Measurements from ENCODE around the gene OR51M1.

Gene OR51M1

GRCh38 chr11:5390210-5390609 lies 6.6 kb downstream of the OR51M1 start:
- no peak for DNase-seq (ENCODE audit: low read depth, low spot score)

GRCh38 chr11:5394091-5394490 lies 10.5 kb downstream of the OR51M1 start:
- no peak for DNase-seq (ENCODE audit: low read depth, low spot score)

- DNase-seq (ENCODE audit: low read depth, low spot score), result no peak
These were observed 15.3 kb downstream of the OR51M1 start for GRCh38 chr11:5398936-5399335.

DNA sequence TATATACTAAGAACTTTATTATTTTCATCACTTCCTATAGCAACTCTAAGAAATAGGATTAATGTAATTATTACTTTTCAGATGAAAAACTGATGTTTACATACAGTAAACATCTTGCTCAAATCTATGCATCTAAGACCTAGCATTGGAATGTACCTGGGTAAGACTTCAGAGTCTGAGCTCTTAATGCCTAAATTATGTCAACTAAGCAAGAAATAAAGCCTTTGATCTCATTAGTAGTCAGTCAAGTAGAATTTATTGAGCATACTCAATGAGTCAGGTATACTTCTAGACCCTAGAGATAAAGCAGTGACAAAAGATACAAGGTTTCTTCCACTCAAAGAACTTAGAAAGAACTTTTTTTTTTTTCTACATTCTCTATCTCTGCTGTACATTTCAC lies 21.6 kb downstream of the OR51M1 start:
- DNase-seq (ENCODE audit: low read depth, low spot score), result no peak

GRCh38 chr11:5420993-5421392 lies 37.4 kb downstream of the OR51M1 start:
- DNase-seq (ENCODE audit: low read depth, low spot score), result no peak

- DNase-seq (ENCODE audit: low read depth, low spot score), result no peak
These were observed 38.2 kb downstream of the OR51M1 start, which contains the start of gene OR51Q1 for GRCh38 chr11:5421811-5422210. Gene OR51Q1, plus strand, starts transcription at chr11:5422111. Its CDS starts 90 bp downstream, at chr11:5422201.

DNA sequence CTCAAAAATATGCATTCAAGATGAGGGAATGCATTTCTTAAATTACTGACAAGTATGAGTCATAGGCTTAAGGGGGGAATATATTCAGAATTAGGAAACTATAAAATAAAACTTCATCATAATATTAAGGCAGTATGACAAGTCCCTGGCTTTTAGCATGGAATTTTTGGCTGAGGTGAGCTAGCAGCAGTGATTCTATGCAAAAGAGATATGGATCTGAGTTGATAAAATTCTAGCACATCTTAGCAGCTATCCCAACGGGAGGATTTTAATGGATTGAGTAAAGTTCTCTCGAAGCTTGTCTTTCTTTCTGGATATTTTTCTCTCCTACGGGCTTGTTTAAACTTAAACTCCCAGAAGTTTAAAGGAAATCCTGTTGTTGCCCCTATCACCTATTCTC lies 39.5 kb downstream of the OR51M1 start:
- no peak for DNase-seq (ENCODE audit: low read depth, low spot score)

DNA sequence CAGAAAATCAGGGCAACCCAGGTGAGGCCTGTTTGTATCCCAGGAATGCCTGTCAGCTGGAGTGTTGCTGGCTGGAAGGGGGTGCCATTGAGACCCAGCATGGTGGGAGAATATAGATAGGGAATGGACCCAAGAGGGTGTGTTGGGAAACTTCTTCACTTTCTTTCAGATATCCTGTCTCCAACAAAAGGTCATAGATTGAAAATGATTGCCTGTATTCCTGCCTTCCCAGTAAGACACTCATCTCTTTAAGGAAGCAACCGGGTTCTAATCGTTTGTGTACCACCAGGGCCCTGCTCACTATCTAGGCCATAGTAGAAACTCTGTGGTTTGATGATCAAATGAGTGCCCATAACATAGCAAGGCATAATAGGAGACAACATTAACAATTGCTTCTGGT lies 57.8 kb downstream of the OR51M1 start, which contains the start of gene OR51I1:
OR51I1 (minus strand) TSS at position 101 of the 400 bp plus-strand sequence; CDS start at position 101, 0 bp downstream.
- no peak for DNase-seq (ENCODE audit: low read depth, low spot score)

Measured in ELF-1 (cell line).